MG63 (cell line): ENCODE measurements around the gene UAP1L1. TPM values are rescaled to one million over a fixed set of nuclear protein-coding genes. Genes with fewer than 3 reads are reported as not detected.

Source experiments
- DNase-seq: peaks from one replicate; pipeline ENCODE4 v3.0.0-alpha.2; 2020
- H3K27me3 ChIP-seq: fragments of 250-450 bp; sonication (Bioruptor Pico); 2 replicates; pipeline ENCODE4 v1.5.1; 2020; ENCODE audit warnings: mild to moderate bottlenecking, moderate library complexity
- H3K36me3 ChIP-seq: fragments of 250-450 bp; sonication (Bioruptor Pico); 2 replicates; pipeline ENCODE4 v1.5.1; 2020; ENCODE audit warnings: mild to moderate bottlenecking, moderate library complexity
- H3K4me3 ChIP-seq: fragments of 250-450 bp; sonication (Bioruptor Pico); 2 replicates; pipeline ENCODE4 v1.5.1; 2020; ENCODE audit warnings: mild to moderate bottlenecking, moderate library complexity
- H3K9me3 ChIP-seq: fragments of 250-450 bp; sonication (Bioruptor Pico); 2 replicates; pipeline ENCODE4 v1.5.1; 2020; ENCODE audit warnings: mild to moderate bottlenecking, moderate library complexity
- total RNA-seq: library from RNA; depleted of rRNA; stranded (reverse); fragments of >200 nt; shearing (Covaris generic); gene quantifications from 2 replicates; pipeline ENCODE4 v1.2.3, GENCODE V29; 2014; ENCODE audit warnings: low replicate concordance

Gene UAP1L1
- total RNA-seq, 1 experiment from 2014 or later, result 8.2 TPM

DNA sequence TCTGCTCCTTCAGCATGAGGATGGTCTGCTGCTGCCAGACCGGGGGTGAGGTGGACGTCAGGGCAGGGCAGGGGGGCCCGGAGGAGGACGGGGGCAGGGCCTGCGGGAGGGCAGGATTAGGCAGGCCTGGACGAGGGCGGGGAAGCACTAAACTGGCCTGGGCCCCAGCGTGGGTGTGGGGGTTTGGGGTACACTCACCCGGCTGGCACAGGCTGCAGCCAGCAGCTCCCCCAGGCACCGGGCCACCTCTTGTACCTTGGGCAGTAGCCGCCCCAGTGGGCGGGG lies 12.5 kb upstream of the UAP1L1 start:
- Histone ChIP-seq H3K27me3 (no peaks in the 10 kb centered on the region), H3K4me3 (no peak overlapping the region), H3K9me3 (no peaks in the 10 kb centered on the region), H3K36me3 (peaks cover 4% of the 10 kb centered on the region; the same call in 1 of the 2 replicates)
- no peak for DNase-seq

GRCh38 chr9:137065336-137065967 lies 11.9 kb upstream of the UAP1L1 start:
- H3K4me3 ChIP-seq, result no peak overlapping the region
- peaks cover 4% of the 10 kb centered on the region; the same call in 1 of the 2 replicates for H3K36me3 ChIP-seq
- H3K9me3 ChIP-seq, result no peaks in the 10 kb centered on the region
- no peak for DNase-seq
- H3K27me3 ChIP-seq, result no peaks in the 10 kb centered on the region

GRCh38 chr9:137066096-137066861 lies 11.0 kb upstream of the UAP1L1 start:
- Histone ChIP-seq H3K27me3 (no peaks in the 10 kb centered on the region), H3K36me3 (peaks cover 4% of the 10 kb centered on the region; the same call in 1 of the 2 replicates), H3K4me3 (no peak overlapping the region), H3K9me3 (no peaks in the 10 kb centered on the region)
- DNase-seq, result no peak

DNA sequence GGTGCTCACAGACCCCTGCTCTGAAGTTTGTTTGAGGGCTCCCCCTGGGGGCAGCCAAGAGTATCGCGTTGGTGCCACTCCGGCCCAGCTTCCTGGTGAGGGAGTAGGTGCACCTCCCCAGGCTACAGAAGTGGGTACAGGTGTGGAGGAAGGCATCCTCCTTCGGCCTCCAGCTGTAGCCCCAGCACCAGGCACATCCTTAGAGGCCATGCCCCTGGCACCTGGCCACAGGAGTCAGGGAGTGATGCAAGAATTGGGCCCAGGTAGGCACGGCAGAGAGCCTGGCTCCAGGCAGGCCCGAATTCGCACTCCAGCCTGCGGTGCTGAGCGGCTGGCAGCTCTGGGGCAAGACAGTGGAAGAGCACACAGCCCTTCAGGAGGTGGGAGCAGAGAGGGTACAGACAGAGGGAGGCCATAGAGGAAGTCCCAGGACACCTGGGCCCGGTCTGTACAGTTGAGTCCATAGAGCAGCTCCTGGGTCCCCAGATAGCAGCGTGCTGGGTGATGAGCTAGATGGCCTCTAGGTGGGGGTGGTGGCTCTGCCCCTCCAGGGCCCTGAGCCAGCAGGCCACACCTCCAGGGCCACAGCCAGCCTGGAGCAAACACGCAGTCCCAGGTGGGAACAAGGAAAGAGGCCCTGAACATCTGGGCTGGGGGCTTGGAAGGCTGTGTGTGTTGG lies 9.3 kb upstream of the UAP1L1 start:
- no peaks in the 10 kb centered on the region for H3K9me3 ChIP-seq
- peak; percentile 69 for DNase-seq

DNA sequence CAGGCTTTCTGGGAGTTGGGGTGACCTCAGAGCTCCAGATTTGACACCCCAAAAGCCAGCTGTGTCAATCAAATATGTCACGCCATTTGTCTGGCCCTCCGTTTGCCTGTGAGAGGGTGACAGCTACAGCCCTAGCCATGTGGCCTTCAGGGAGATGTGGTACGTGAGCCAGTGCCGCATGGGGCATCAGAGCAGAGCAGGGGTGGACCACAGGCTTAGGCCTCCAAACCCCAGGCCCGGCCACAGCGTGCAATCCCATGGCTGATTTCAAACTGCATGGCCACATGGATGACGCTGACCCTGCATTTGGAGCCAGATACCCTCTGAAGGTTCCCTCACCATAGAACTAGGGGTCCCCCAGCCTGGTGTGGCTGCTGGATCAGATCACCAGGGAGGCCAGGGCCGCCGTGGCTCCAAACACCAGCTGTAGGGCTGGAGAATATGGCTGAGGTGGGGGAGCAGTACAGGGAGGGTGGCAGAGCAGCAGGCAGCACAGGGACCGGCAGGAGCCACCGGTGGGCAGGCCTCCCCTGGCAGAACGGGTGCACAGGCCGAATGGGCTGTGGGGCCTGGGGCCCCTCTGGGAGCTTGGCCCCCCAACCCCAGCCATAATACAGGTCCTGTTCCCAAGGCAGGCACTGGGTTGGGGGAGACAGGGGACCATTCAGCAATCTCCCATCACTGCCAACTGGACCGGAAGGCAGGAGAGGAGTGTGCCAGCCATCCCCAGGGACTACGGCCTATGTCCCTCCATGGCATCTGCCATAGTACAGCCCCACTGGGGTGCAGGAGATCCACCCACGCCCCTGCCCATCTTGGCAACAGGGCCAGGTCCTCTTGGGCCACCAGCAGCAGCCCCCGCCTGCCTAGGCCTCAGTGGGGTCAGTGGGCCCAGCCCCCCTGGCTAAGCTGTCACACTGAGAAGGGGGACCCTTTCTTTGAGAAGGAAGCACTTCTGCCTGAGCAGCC lies 8.5 kb upstream of the UAP1L1 start:
- Histone ChIP-seq H3K27me3 (no peaks in the 10 kb centered on the region), H3K4me3 (peak overlapping the region; percentile 45), H3K36me3 (peaks cover 2% of the 10 kb centered on the region; the same call in 1 of the 2 replicates), H3K9me3 (no peaks in the 10 kb centered on the region)
- DNase-seq, result no peak

More for the DNA sequence above, 9.3 kb upstream of the UAP1L1 start:
- Histone ChIP-seq H3K4me3 (no peak overlapping the region), H3K27me3 (no peaks in the 10 kb centered on the region), H3K36me3 (peaks cover 4% of the 10 kb centered on the region; the same call in 1 of the 2 replicates)

GRCh38 chr9:137069508-137070091 lies 7.7 kb upstream of the UAP1L1 start:
- DNase-seq, result no peak
- Histone ChIP-seq H3K9me3 (no peaks in the 10 kb centered on the region), H3K27me3 (no peaks in the 10 kb centered on the region), H3K36me3 (no peaks in the 10 kb centered on the region; the same call in 1 of the 2 replicates), H3K4me3 (peak overlapping the region; percentile 45)

DNA sequence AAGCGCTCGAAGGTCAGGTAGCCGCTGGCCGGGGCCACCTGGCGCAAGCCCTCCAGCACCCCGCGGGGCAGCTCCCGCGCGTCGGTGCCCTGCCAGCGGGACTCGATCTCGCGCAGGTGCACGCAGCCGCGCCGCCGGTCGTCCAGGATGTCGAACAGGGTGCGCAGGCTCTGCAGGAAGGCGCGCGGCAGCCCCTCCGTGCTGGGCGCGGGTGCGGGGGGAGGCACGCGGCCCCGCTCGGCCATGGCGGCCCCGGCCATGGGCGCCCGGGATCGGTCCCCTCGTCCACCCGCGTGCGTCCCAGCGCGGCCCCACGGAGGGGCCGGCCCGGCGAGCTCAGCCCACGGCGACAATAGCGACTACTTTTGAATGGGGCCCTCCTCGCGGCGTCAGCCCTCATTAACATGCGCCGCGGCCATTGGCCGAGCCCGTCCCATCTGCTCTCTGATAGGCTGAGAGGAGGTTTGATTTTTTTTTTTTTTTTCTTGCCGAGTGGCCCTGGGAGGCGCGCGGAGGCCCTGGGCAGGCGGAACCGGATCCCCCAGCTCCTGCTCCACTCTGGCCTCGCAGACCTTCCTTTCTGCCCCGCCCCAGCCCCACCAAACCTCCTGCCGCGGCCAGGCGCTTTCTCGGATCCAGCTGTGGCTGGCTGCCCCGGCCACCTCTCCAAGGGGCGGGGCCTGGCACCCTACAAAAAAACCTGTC lies 7.0 kb upstream of the UAP1L1 start, which contains the start of gene SAPCD2:
Gene SAPCD2 (minus strand): TSS at position 357 of the 705 bp plus-strand sequence. CDS start 97 bp downstream, at position 260.
- Histone ChIP-seq H3K36me3 (no peaks in the 10 kb centered on the region), H3K27me3 (no peaks in the 10 kb centered on the region), H3K4me3 (peak within 1 kb of the TSS; percentile 48), H3K9me3 (no peaks in the 10 kb centered on the region)
- DNase-seq, result peak; percentile 92

GRCh38 chr9:137070906-137071275 lies 6.4 kb upstream of the UAP1L1 start:
- Histone ChIP-seq H3K4me3 (peak overlapping the region; percentile 48), H3K36me3 (no peaks in the 10 kb centered on the region), H3K27me3 (no peaks in the 10 kb centered on the region), H3K9me3 (no peaks in the 10 kb centered on the region)
- no peak for DNase-seq

GRCh38 chr9:137071282-137071681 lies 6.0 kb upstream of the UAP1L1 start:
- Histone ChIP-seq H3K27me3 (no peaks in the 10 kb centered on the region), H3K4me3 (peak overlapping the region; percentile 48), H3K9me3 (no peaks in the 10 kb centered on the region), H3K36me3 (no peaks in the 10 kb centered on the region)
- no peak for DNase-seq

- Histone ChIP-seq H3K9me3 (no peaks in the 10 kb centered on the region), H3K27me3 (no peaks in the 10 kb centered on the region), H3K4me3 (no peak overlapping the region), H3K36me3 (peaks cover 5% of the 10 kb centered on the region)
- DNase-seq, result no peak
Observed at GRCh38 chr9:137073992-137074399, 3.3 kb upstream of the UAP1L1 start.

DNA sequence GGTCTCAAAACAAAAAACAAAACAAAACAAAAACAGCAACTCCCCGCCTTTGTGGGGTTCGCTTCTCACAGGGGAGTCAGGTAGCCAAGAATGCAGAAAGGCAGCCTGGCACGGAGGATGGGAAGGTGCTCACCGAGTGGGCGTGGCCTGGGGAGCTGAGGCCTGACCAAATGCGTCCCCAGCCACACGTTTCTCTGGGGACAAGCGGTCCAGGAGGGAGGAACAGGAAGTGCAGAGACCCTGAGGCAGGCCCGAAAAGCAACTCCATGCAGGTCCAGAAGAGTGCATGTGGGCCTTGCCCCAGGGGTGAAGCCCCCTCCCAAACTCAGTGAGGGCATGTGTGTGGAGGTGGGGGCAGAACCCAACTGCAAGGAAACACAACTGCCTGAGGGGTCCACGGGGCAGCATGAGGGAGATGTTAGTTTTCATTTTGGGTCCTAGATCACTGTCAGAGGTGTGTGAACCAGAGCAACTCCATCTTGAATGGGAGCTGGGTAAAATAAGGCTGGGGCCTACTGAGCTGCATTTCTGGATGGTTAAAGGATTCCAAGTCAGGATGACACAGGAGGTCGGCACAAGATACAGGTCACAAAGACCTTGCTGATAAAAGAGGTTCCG lies 2.6 kb upstream of the UAP1L1 start:
- DNase-seq, result no peak
- H3K27me3 ChIP-seq, result no peaks in the 10 kb centered on the region

DNA sequence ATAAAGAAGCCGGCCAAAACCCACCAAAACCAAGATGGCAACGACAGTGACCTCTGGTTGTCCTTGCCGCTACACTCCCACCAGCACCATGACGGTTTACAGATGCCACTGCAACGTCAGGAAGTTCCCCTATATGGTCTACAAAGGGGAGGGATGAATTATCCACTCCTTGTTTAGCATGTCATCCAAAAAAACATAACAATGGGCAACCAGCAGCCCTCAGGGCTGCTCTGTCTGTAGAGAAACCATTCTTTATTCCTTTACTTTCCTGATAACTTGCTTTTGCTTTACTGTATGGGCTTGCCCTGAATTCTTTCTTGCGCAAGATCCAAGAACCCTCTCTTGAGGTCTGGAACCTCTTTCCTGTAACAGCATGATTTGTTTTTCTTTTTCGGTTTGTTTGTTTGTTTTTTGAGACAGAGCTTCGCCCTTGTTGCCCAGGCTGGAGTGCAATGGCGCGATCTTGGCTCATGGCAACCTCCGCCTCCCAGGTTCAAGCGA lies 2.0 kb upstream of the UAP1L1 start:
- Histone ChIP-seq H3K27me3 (no peaks in the 10 kb centered on the region), H3K9me3 (no peaks in the 10 kb centered on the region), H3K36me3 (peaks cover 17% of the 10 kb centered on the region), H3K4me3 (no peak overlapping the region)
- no peak for DNase-seq

More for the DNA sequence above, 2.6 kb upstream of the UAP1L1 start:
- H3K9me3 ChIP-seq, result no peaks in the 10 kb centered on the region
- H3K36me3 ChIP-seq, result peaks cover 12% of the 10 kb centered on the region
- H3K4me3 ChIP-seq, result no peak overlapping the region

- DNase-seq, result no peak
- peak overlapping the region; percentile 66 for H3K4me3 ChIP-seq
Observed at GRCh38 chr9:137076636-137077009, 694 bp upstream of the UAP1L1 start.

GRCh38 chr9:137077758-137078693 lies 709 bp downstream of the UAP1L1 start:
- peak; percentile 33 for DNase-seq

More at GRCh38 chr9:137076636-137077009, 694 bp upstream of the UAP1L1 start:
- Histone ChIP-seq H3K27me3 (no peaks in the 10 kb centered on the region), H3K36me3 (peaks cover 20% of the 10 kb centered on the region), H3K9me3 (no peaks in the 10 kb centered on the region)

More at GRCh38 chr9:137077758-137078693, 709 bp downstream of the UAP1L1 start:
- peak overlapping the region; percentile 66 for H3K4me3 ChIP-seq
- no peaks in the 10 kb centered on the region for H3K27me3 ChIP-seq
- H3K9me3 ChIP-seq, result no peaks in the 10 kb centered on the region
- peaks cover 28% of the 10 kb centered on the region for H3K36me3 ChIP-seq
